Keratinocyte (primary cell): ENCODE measurements around the gene RBM38. TPM values are rescaled to one million over a fixed set of nuclear protein-coding genes. Genes with fewer than 3 reads are reported as not detected.

ENCODE experiments used
- DNase-seq: peaks from one replicate; pipeline ENCODE4 v3.0.0-alpha.2; 2011; ENCODE audit warnings: low read depth, missing footprints, low spot score
- FAIRE-seq: peaks from 2 replicates; lab custom pipeline; 2011; peaks lifted over from hg19 to GRCh38; lab: Jason Lieb, UNC
- H2AFZ ChIP-seq: 2 replicates; pipeline ENCODE4 v1.6.0; 2012; ENCODE audit warnings: low read length, control low read depth, inconsistent platforms; ENCODE audit not compliant: control insufficient read depth
- H3K27ac ChIP-seq: 2 replicates; pipeline ENCODE4 v1.5.1; 2011; ENCODE audit warnings: low read length; ENCODE audit not compliant: control insufficient read depth, insufficient read depth
- H3K27me3 ChIP-seq: 3 replicates; pipeline ENCODE4 v1.6.0; 2011; ENCODE audit warnings: low read length; ENCODE audit not compliant: control insufficient read depth, insufficient read depth; ENCODE audit errors: extremely low read depth
- H3K36me3 ChIP-seq, 2 experiments: 2 replicates in 1 of 2; 3 replicates in 1 of 2; pipeline ENCODE4 v1.5.1; 2011; ENCODE audit warnings: low read length in 2 of 2, mild to moderate bottlenecking in 1 of 2; ENCODE audit not compliant: control insufficient read depth in 2 of 2, insufficient read depth in 2 of 2; ENCODE audit errors: extremely low read depth in 1 of 2
- H3K4me1 ChIP-seq: 3 replicates; pipeline ENCODE4 v1.5.1; 2011; ENCODE audit warnings: low read length; ENCODE audit not compliant: control insufficient read depth, insufficient read depth; ENCODE audit errors: extremely low read depth
- H3K4me2 ChIP-seq: 3 replicates; pipeline ENCODE4 v1.6.0; 2011; ENCODE audit warnings: low read depth, low read length; ENCODE audit not compliant: control insufficient read depth, insufficient read depth; ENCODE audit errors: extremely low read depth
- H3K4me3 ChIP-seq, 3 experiments: fragments of 200-600 bp in 1 of 3; sonication (generic) in 1 of 3; 2 replicates in 2 of 3; 3 replicates in 1 of 3; pipeline ENCODE4 v1.5.1; 2011 to 2016; ENCODE audit warnings: low read length in 3 of 3, mild to moderate bottlenecking in 3 of 3, control low read depth in 2 of 3, inconsistent platforms in 1 of 3, low read depth in 1 of 3, mixed read lengths in 1 of 3, mixed run types in 1 of 3, moderate library complexity in 1 of 3; ENCODE audit not compliant: control insufficient read depth in 2 of 3, insufficient read depth in 2 of 3; ENCODE audit errors: extremely low read depth in 1 of 3
- H3K79me2 ChIP-seq: 2 replicates; pipeline ENCODE4 v1.6.0; 2012; ENCODE audit warnings: low read length; ENCODE audit not compliant: control insufficient read depth, insufficient read depth
- H3K9ac ChIP-seq: 3 replicates; pipeline ENCODE4 v1.6.0; 2011; ENCODE audit warnings: low read length; ENCODE audit not compliant: control insufficient read depth, insufficient read depth; ENCODE audit errors: extremely low read depth
- H3K9me1 ChIP-seq: 3 replicates; pipeline ENCODE4 v1.6.0; 2011; ENCODE audit warnings: low read length; ENCODE audit not compliant: control insufficient read depth, insufficient read depth; ENCODE audit errors: extremely low read depth
- H3K9me3 ChIP-seq: 2 replicates; pipeline ENCODE4 v1.5.1; 2012; ENCODE audit warnings: low read depth, low read length; ENCODE audit not compliant: control insufficient read depth
- H4K20me1 ChIP-seq: 3 replicates; pipeline ENCODE4 v1.6.0; 2011; ENCODE audit warnings: low read length; ENCODE audit not compliant: control insufficient read depth, insufficient read depth; ENCODE audit errors: extremely low read depth
- CTCF ChIP-seq, 3 experiments: IDR thresholded peaks in 1 of 3; conservative IDR thresholded peaks in 1 of 3; optimal IDR thresholded peaks in 1 of 3; 2 replicates in 2 of 3; 3 replicates in 1 of 3; pipeline versions ENCODE3 to v1.5.1; 2011; ENCODE audit warnings: low read length in 3 of 3, mild to moderate bottlenecking in 3 of 3, moderate library complexity in 2 of 3, control low read depth in 1 of 3, inconsistent platforms in 1 of 3; ENCODE audit not compliant: insufficient read depth in 2 of 3; ENCODE audit errors: extremely low read depth in 1 of 3
- EZH2 ChIP-seq: IDR thresholded peaks from one replicate; pipeline ENCODE4 v1.6.1; 2012; ENCODE audit warnings: inconsistent platforms, mild to moderate bottlenecking, low read length, moderate library complexity
- dilution Hi-C: fragments of 300-500 bp; cut with MboI; formaldehyde crosslinking; loops from one replicate; pipeline ENCODE4 v1.7.0; 2020; ENCODE audit warnings: low sequenced_read_pairs; ENCODE audit not compliant: extremely low pct_ligation_motif_present
- polyA plus RNA-seq, 5 experiments: library from polyadenylated mRNA; depleted of rRNA in 3 of 5; stranded (reverse) in 3 of 5; stranded (forward) in 1 of 5; unstranded in 1 of 5; fragments of >200 nt; gene quantifications; 1 replicate in 1 of 5; 2 replicates in 3 of 5; 3 replicates in 1 of 5; pipeline versions ENCODE4 v1.2.1 to v1.2.3, GENCODE V29; 2011 to 2012; ENCODE audit warnings: missing spikeins in 2 of 5, low read depth in 1 of 5, low replicate concordance in 1 of 5

The RBM38 gene
- polyA plus RNA-seq, 1 donor (not counting 4 experiments of a cell fraction or from before 2014, with no cell fraction given), result 5.1 TPM

- no peak overlapping the region for H2AFZ ChIP-seq
- FAIRE-seq (no peak), DNase-seq (no peak)
- TF ChIP-seq CTCF (optimal IDR thresholded peaks at IDR 0.05 in 1 of 3, IDR thresholded peaks at IDR 0.05 in 1 of 3, conservative IDR thresholded peaks at IDR 0.05 in 1 of 3; ENCODE audit: extremely low read depth in 1 of 3, insufficient read depth in 2 of 3, low read length in 3 of 3), result no peak
- TF ChIP-seq EZH2, result no peak
- H3K9me1 ChIP-seq, result no peaks in the 10 kb centered on the region
- no peak overlapping the region for H3K27ac ChIP-seq
- peaks cover 9% of the 10 kb centered on the region for H3K4me1 ChIP-seq
- no peaks in the 10 kb centered on the region for H3K36me3 ChIP-seq
- no peaks in the 10 kb centered on the region for H3K9me3 ChIP-seq
- dilution Hi-C loops, result no loop called here
- H3K79me2 ChIP-seq, result no peaks in the 10 kb centered on the region
- H3K9ac ChIP-seq, result no peak overlapping the region
- H3K4me3 ChIP-seq, result no peak overlapping the region
- peaks cover 6% of the 10 kb centered on the region for H4K20me1 ChIP-seq
- H3K27me3 ChIP-seq, result peaks cover 29% of the 10 kb centered on the region
- no peak overlapping the region for H3K4me2 ChIP-seq
Measured at GRCh38 chr20:57433657-57434389, 42.6 kb downstream of the RBM38 start.

- Histone ChIP-seq H3K4me1 (peaks cover 9% of the 10 kb centered on the region), H3K79me2 (no peaks in the 10 kb centered on the region), H3K27me3 (peaks cover 23% of the 10 kb centered on the region), H3K9ac (no peak overlapping the region), H4K20me1 (peaks cover 6% of the 10 kb centered on the region), H3K9me3 (no peaks in the 10 kb centered on the region), H3K36me3 (no peaks in the 10 kb centered on the region), H3K27ac (no peak overlapping the region), H3K4me2 (no peak overlapping the region), H3K4me3 (no peak overlapping the region), H2AFZ (no peak overlapping the region), H3K9me1 (no peaks in the 10 kb centered on the region)
- FAIRE-seq (no peak), DNase-seq (no peak)
- TF ChIP-seq CTCF (optimal IDR thresholded peaks at IDR 0.05 in 1 of 3, IDR thresholded peaks at IDR 0.05 in 1 of 3, conservative IDR thresholded peaks at IDR 0.05 in 1 of 3; ENCODE audit: extremely low read depth in 1 of 3, insufficient read depth in 2 of 3, low read length in 3 of 3) (peak in 2 of 3 experiments; percentile 6 to 32), EZH2 (no peak)
- dilution Hi-C loops, result no loop called here
Measured at GRCh38 chr20:57434390-57434700, 43.1 kb downstream of the RBM38 start.
